ENCODE data around the gene VPS45. TPM values are rescaled to one million over a fixed set of nuclear protein-coding genes. Genes with fewer than 3 reads are reported as not detected.
"Not testable (repeated sequence)": the region's sequence is repeated elsewhere in the genome, so short reads cannot be mapped to it uniquely, and the experiment has no call there.

VPS45 gene
- total and polyA plus RNA-seq, 4 donors: 7.7 to 24.2 (median 14.1) TPM

DNA sequence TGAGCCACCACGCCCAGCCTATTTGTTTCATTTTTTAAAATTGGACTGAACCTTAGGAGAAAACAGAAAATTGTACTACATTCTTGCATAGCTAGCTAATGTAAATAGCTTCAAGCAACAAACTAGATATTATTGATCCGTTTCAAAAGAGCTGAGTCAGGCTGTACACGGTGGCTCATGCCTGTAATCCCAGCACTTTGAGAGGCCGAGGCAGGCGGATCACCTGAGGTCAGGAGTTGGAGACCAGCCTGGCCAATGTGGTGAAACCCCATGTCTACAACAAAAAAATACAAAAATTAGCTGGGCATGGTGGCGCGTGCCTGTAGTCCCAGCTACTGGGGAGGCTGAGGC lies 118.8 kb downstream of the VPS45 start:
- TF ChIP-seq JUND (IDR thresholded peaks at IDR 0.05) (peak in 1 of 2 donors; percentile 22), HNF4A (conservative IDR thresholded peaks at IDR 0.05) (peak in 1 of 2 donors; percentile 35), RXRA (IDR thresholded peaks at IDR 0.05) (peak; percentile 64 to 86), SP1 (IDR thresholded peaks at IDR 0.05) (peak; percentile 40), YY1 (IDR thresholded peaks at IDR 0.05) (peak; percentile 6)
- H3K4me1 ChIP-seq (ENCODE audit: control insufficient read depth in 4 of 4, insufficient read depth in 4 of 4, low read length in 3 of 4): peaks cover 0 to 10% (median 5%) of the 10 kb centered on the region in 4 donors
- DNase-seq (ENCODE audit: low spot score); H3K27me3 ChIP-seq (ENCODE audit: control insufficient read depth in 4 of 4, insufficient read depth in 4 of 4, low read length in 3 of 4); H3K36me3 ChIP-seq (ENCODE audit: control insufficient read depth in 4 of 4, insufficient read depth in 3 of 4, low read depth in 1 of 4, low read length in 3 of 4); H3K9me3 ChIP-seq (ENCODE audit: control insufficient read depth in 4 of 4, low read length in 3 of 4): not testable (repeated sequence)
- H3K9ac ChIP-seq (ENCODE audit: low read depth in 1 of 2, low read length in 2 of 2): peak overlapping the region in 1 of 2 donors; percentile 20
- 34% methylated on average over 7 of the region's 7 CpGs for WGBS
- H3K27ac ChIP-seq (ENCODE audit: low read depth in 1 of 2, low read length in 2 of 2): peak overlapping the region; percentile 68 to 84
- H3K4me3 ChIP-seq (ENCODE audit: low read depth in 1 of 3, low read length in 3 of 3): peak overlapping the region in 2 of 3 donors; percentile 39 to 43

DNA sequence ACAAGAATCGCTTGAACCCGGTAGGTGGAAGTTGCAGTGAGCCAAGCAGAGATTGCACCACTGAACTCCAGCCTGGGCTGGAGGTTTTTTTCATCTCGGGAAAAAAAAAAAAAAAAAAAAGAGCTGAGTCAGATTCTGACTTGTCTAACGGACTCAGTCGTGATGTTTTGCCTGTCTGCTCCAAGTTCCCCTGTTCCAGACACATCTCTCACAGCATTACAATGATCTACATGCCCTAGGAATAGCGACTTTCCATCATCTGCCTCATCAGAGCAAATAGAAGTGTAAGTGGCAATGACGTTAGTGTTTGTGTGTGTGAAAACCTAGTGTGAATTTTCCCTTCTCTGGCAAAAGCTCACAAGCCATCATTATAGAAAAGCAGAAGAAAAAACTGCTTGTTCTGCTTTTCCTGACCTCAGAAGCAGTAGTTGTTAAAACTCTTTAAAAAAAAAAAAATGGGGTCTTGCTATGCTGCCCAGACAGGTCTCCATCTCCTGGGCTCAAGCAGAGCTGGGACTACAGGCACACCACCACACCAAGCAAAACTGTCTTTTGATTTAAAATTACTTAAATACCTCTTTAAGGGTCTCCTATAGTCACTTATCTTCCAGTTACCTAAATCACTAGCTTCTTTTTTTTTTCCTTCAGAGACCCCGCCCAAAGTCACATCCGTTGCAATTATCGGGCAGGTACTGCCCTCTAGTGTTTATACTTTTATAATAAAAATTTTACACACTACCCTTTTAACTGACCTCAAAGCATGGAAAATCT lies 119.4 kb downstream of the VPS45 start:
- no peaks in the 10 kb centered on the region for H3K27me3 ChIP-seq (ENCODE audit: control insufficient read depth in 4 of 4, insufficient read depth in 4 of 4, low read length in 3 of 4)
- WGBS: 7% methylated on average over 10 of the region's 10 CpGs
- no peak overlapping the region for H3K9ac ChIP-seq (ENCODE audit: low read depth in 1 of 2, low read length in 2 of 2)
- H3K36me3 ChIP-seq (ENCODE audit: control insufficient read depth in 4 of 4, insufficient read depth in 3 of 4, low read depth in 1 of 4, low read length in 3 of 4): no peaks in the 10 kb centered on the region
- H3K27ac ChIP-seq (ENCODE audit: low read depth in 1 of 2, low read length in 2 of 2): peak overlapping the region; percentile 68 to 84
- peaks cover 0 to 10% (median 5%) of the 10 kb centered on the region in 4 donors for H3K4me1 ChIP-seq (ENCODE audit: control insufficient read depth in 4 of 4, insufficient read depth in 4 of 4, low read length in 3 of 4)
- DNase-seq (ENCODE audit: low spot score): no peak
- peak in 1 of 2 donors; percentile 4 for TF ChIP-seq JUND (IDR thresholded peaks at IDR 0.05)
- TF ChIP-seq ATF3 (IDR thresholded peaks at IDR 0.05): peak; percentile 38
- TF ChIP-seq CTCF (IDR thresholded peaks at IDR 0.05; ENCODE audit: low read depth, low read length, missing input control): peak; percentile 34
- peak; percentile 78 to 80 for TF ChIP-seq RAD21 (IDR thresholded peaks at IDR 0.05)
- TF ChIP-seq HNF4A (conservative IDR thresholded peaks at IDR 0.05): no peak
- TF ChIP-seq, protein P1, sequence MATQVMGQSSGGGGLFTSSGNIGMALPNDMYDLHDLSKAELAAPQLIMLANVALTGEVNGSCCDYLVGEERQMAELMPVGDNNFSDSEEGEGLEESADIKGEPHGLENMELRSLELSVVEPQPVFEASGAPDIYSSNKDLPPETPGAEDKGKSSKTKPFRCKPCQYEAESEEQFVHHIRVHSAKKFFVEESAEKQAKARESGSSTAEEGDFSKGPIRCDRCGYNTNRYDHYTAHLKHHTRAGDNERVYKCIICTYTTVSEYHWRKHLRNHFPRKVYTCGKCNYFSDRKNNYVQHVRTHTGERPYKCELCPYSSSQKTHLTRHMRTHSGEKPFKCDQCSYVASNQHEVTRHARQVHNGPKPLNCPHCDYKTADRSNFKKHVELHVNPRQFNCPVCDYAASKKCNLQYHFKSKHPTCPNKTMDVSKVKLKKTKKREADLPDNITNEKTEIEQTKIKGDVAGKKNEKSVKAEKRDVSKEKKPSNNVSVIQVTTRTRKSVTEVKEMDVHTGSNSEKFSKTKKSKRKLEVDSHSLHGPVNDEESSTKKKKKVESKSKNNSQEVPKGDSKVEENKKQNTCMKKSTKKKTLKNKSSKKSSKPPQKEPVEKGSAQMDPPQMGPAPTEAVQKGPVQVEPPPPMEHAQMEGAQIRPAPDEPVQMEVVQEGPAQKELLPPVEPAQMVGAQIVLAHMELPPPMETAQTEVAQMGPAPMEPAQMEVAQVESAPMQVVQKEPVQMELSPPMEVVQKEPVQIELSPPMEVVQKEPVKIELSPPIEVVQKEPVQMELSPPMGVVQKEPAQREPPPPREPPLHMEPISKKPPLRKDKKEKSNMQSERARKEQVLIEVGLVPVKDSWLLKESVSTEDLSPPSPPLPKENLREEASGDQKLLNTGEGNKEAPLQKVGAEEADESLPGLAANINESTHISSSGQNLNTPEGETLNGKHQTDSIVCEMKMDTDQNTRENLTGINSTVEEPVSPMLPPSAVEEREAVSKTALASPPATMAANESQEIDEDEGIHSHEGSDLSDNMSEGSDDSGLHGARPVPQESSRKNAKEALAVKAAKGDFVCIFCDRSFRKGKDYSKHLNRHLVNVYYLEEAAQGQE (IDR thresholded peaks at IDR 0.05): no peak
- TF ChIP-seq SP1 (IDR thresholded peaks at IDR 0.05): peak; percentile 21
- no peaks in the 10 kb centered on the region for H3K9me3 ChIP-seq (ENCODE audit: control insufficient read depth in 4 of 4, low read length in 3 of 4)
- H3K4me3 ChIP-seq (ENCODE audit: low read depth in 1 of 3, low read length in 3 of 3): peak overlapping the region in 2 of 3 donors; percentile 8 to 43

GRCh38 chr1:150187560-150187931 lies 120.0 kb downstream of the VPS45 start:
- Histone ChIP-seq H3K9ac (ENCODE audit: low read depth in 1 of 2, low read length in 2 of 2) (no peak overlapping the region), H3K4me1 (ENCODE audit: control insufficient read depth in 4 of 4, insufficient read depth in 4 of 4, low read length in 3 of 4) (peaks cover 0 to 10% (median 5%) of the 10 kb centered on the region in 4 donors), H3K4me3 (ENCODE audit: low read depth in 1 of 3, low read length in 3 of 3) (no peak overlapping the region), H3K36me3 (ENCODE audit: control insufficient read depth in 4 of 4, insufficient read depth in 3 of 4, low read depth in 1 of 4, low read length in 3 of 4) (no peaks in the 10 kb centered on the region), H3K27ac (ENCODE audit: low read depth in 1 of 2, low read length in 2 of 2) (no peak overlapping the region), H3K27me3 (ENCODE audit: control insufficient read depth in 4 of 4, insufficient read depth in 4 of 4, low read length in 3 of 4) (no peaks in the 10 kb centered on the region), H3K9me3 (ENCODE audit: control insufficient read depth in 4 of 4, low read length in 3 of 4) (no peaks in the 10 kb centered on the region)
- TF ChIP-seq ATF3 (IDR thresholded peaks at IDR 0.05) (no peak), EGR1 (IDR thresholded peaks at IDR 0.05; ENCODE audit: low read depth in 2 of 2) (no peak), NR2F2 (IDR thresholded peaks at IDR 0.05) (no peak)
- WGBS: 31% methylated on average over 3 of the region's 3 CpGs
- no peak for DNase-seq (ENCODE audit: low spot score)
